PC-9 (cell line): ENCODE data around the gene RHBDL1.

Experiments used
- CTCF ChIP-seq: fragments of 200-600 bp; sonication (generic); conservative IDR thresholded peaks from 2 replicates; pipeline ENCODE4 v1.6.1; 2017; ENCODE audit warnings: mixed run types, antibody characterized with exemption, mild to moderate bottlenecking, moderate library complexity
- EZH2 ChIP-seq: fragments of 200-600 bp; sonication (generic); IDR thresholded peaks from 2 replicates; pipeline ENCODE4 v1.8.0; 2017; ENCODE audit warnings: antibody characterized with exemption, low read depth

DNA sequence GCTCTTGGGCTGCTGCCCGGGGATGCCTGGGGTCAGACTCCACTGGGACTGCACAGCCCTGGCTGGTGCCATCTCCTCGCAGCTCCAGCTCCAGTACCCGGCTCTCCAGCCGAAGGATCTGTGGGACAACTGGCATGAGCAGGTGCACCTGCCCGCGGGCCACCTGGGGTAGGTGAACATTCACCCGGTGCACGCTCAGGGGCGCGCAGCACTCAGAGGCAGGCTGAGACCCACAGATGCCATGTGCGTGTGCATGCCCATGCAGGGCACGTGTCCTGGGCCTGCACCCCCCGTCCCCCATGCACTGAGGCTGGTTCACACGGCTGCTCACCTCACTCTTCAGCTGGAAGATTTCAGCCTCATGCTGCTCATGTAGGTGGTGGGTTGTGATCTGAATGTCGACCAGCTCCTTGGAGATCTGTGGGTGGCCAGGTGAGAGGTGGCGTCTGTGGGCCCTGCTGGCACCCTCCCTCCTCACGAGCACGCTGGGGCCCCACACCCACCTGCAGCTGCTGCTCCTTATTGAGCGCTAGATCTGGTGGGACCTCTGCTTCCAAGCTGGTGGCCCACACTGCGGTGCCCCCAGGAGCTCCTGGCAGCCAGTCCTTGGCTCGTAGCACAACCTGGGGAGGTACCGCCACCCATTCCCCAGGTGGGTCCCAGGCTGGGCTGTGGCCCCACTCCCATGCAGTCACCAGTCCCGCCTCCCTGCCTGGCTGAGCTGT, 50.2 kb downstream of the RHBDL1 start:
- TF ChIP-seq EZH2 (no peak), CTCF (no peak)
